GM23338 (cell line): ENCODE data around the gene MESD.

Experiments
- CTCF ChIP-seq, 2 experiments: fragments of 200-600 bp in 1 of 2; sonication (generic) in 1 of 2; conservative IDR thresholded peaks; 2 replicates each; pipeline versions ENCODE4 v1.5.1 to v1.6.1; 2016 to 2017; ENCODE audit warnings: antibody characterized with exemption in 2 of 2, low read depth in 2 of 2, mild to moderate bottlenecking in 2 of 2, moderate library complexity in 1 of 2
- EZH2 ChIP-seq: fragments of 200-600 bp; sonication (generic); IDR thresholded peaks from one replicate; pipeline ENCODE4 v1.8.0; 2017; ENCODE audit warnings: antibody characterized with exemption, mild to moderate bottlenecking, low read depth; ENCODE audit not compliant: unreplicated experiment
- EZH2phosphoT487 ChIP-seq: fragments of 200-600 bp; sonication (generic); IDR thresholded peaks from one replicate; pipeline ENCODE4 v1.8.1; 2018; ENCODE audit warnings: antibody characterized with exemption; ENCODE audit not compliant: unreplicated experiment
- JUNB ChIP-seq: IDR thresholded peaks from one replicate; pipeline ENCODE4 v1.6.1; 2016; ENCODE audit warnings: antibody characterized with exemption; ENCODE audit not compliant: unreplicated experiment
- REST ChIP-seq: IDR thresholded peaks from one replicate; pipeline ENCODE4 v1.6.1; 2018; ENCODE audit warnings: antibody characterized with exemption; ENCODE audit not compliant: unreplicated experiment

GRCh38 chr15:80977627-80978036, 12.0 kb downstream of the MESD start:
- TF ChIP-seq CTCF (conservative IDR thresholded peaks at IDR 0.05; ENCODE audit: low read depth in 2 of 2) (peak; percentile 77 to 92), EZH2phosphoT487 (no peak), REST (no peak), EZH2 (no peak), JUNB (no peak)
